Glomerular visceral epithelial cell (primary cell): ENCODE data around the gene NMT1.
"Not testable (repeated sequence)": the region's sequence is repeated elsewhere in the genome, so short reads cannot be mapped to it uniquely, and the experiment has no call there.

ENCODE experiments used
- DNase-seq: peaks from one replicate; pipeline ENCODE4 v3.0.0-alpha.2; 2016; ENCODE audit errors: extremely low spot score

NMT1 gene

GRCh38 chr17:45119964-45120363, 58.8 kb downstream of the NMT1 start:
- no peak for DNase-seq

DNA sequence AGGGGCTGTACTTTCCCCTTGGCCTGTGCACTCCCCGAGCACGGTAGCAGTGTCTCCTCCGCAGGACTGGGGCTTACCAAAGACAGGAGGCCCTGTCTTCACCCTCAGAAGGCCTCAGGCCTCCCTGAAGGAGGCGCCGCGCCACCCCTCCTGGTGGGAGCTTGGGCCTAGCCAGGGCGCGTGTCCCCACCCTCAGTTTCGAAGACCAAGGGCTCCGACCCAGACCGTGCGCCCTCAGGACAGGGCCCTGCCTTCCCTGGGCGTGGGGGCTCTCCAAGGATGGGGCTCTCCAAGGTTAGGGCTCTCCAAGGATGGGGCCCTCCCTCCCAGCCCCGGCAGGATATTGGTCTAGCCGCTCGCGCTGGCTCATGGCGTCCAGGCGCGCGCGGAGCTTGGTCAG, 59.4 kb downstream of the NMT1 start:
- DNase-seq, result no peak

DNA sequence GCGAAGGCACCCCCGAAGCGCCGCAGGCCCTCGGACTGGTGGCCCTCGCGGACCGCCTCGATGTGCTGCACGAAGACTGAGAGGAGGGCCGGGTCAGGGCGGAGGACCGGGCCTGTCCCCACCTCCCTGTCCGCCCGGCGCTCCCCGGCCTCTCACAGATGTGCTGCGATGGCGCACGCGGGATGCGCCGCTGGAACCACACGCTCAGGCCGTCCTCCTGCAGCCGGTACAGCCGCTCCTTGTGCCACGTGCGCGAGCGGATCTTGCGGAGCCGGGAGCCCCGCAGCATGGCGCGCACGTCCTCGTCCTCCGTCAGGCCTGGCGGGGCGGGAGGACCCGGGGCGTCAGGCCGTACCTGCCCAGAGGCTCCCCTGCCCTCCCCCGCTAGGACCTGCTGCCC, 59.9 kb downstream of the NMT1 start:
- DNase-seq, result no peak

DNA sequence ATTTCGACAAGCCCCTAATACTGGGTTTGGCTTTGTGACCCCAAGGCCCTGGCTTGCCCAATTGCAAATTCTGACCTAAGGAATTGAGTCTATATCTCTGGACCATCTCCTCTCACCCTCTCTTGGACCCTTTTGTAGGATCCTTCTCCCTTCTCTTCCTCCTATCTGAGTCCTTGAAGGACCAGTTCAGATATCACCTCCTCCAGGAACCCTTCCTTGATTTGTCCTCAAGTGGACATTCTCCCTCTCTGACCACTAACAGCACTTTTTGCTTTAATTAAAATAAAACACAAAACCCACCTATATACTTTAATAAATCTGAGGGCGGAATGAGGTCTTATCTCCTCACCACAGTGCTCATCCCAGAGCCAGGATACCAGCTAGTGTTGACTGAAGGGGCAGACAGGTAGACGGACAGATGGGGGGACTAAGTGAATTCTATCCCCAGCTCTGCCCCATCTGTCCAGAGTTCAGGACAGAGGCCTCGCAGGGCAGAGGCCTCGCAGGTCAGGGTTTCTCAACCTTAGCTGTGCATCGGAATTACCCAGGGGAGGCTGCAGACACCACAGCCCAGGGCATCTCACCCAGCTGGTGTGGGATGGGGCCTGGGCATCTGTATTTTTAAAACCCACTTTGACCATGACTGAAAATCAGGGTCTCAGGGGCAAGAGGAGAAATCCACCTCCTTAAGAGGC, 62.1 kb downstream of the NMT1 start:
- DNase-seq, result no peak

GRCh38 chr17:45123930-45124796, 63.0 kb downstream of the NMT1 start:
- DNase-seq, result peak; percentile 94

- DNase-seq, result not testable (repeated sequence)
Observed at GRCh38 chr17:45124797-45125122, 63.6 kb downstream of the NMT1 start.

- DNase-seq, result no peak
Observed at GRCh38 chr17:45125509-45125908, 64.4 kb downstream of the NMT1 start.

- DNase-seq, result no peak
Observed at GRCh38 chr17:45127207-45127547, 66.1 kb downstream of the NMT1 start.

- DNase-seq, result peak; percentile 72
Observed at GRCh38 chr17:45127548-45128300, 66.6 kb downstream of the NMT1 start.

GRCh38 chr17:45128331-45128730, 67.2 kb downstream of the NMT1 start:
- no peak for DNase-seq

- no peak for DNase-seq
Observed at GRCh38 chr17:45128989-45129388, 67.9 kb downstream of the NMT1 start.

DNA sequence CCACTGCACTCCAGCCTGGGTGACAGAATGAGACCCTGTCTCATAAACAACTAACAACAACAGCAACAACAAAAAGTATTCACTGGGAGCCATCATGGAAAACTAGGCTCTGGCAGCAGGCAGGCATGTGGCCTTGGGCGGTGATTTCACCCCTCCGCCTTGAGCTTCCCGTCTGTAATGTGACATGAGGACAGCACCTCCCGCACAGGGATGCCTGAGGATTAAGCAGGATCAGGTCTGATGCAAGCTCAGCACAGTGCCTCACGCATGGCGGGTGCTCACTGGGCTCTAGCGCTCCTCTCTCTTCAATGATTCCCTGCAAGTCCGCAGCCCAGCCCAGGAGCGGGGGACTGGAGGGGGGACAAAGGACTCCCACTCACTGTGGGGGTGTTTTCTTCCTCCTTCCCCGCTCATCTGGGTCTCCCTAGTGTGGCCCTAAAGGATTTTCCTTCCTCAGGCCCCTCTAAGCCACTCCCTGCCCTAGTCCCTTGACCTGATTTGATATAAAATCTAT, 68.4 kb downstream of the NMT1 start:
- DNase-seq, result no peak

- no peak for DNase-seq
Observed at GRCh38 chr17:45129940-45130680, 69.0 kb downstream of the NMT1 start.

DNA sequence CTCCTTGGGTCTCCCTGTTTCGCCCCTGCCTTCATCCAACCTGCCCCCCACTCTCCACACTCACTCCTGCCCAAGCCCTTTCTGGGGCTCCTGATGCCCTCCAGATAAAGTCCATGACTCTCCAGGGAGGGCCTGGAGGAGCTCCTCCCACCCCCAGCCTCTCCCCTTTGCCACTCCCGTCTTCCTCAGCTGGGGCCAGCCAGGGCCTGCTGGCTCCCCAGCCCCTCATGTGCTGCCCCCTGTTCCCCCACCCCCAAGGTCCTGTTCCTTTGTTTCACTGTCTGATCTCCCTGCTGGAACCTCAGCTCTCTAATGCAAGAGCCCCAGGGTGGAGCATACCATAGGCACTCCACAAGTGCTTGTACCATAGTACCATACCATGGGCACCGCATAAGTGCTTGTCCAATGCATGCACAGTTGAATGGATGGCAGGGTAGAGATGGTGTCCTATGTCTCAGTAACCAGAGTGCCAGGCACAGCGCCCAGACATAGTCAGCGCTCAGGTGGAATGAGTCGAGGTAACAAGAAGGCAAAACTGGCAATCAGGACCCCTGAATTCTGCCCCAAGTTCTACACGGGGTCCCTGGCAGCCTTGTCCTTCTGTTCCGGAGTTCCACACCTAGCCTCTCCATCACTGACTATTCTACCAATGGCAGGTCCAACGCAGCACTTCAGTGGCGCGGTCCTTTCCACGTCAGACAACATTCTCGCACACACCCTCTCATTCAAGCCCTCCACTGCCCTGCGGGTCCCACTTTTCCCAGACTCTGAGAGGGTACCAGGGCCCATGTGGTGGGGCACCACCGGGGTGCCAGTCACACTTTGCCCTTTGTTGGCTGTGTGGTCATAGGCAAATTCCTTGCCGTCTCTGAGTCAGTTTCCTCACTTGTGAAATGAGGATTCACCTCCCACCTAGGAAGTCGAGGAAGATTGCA, 69.8 kb downstream of the NMT1 start:
- no peak for DNase-seq

DNA sequence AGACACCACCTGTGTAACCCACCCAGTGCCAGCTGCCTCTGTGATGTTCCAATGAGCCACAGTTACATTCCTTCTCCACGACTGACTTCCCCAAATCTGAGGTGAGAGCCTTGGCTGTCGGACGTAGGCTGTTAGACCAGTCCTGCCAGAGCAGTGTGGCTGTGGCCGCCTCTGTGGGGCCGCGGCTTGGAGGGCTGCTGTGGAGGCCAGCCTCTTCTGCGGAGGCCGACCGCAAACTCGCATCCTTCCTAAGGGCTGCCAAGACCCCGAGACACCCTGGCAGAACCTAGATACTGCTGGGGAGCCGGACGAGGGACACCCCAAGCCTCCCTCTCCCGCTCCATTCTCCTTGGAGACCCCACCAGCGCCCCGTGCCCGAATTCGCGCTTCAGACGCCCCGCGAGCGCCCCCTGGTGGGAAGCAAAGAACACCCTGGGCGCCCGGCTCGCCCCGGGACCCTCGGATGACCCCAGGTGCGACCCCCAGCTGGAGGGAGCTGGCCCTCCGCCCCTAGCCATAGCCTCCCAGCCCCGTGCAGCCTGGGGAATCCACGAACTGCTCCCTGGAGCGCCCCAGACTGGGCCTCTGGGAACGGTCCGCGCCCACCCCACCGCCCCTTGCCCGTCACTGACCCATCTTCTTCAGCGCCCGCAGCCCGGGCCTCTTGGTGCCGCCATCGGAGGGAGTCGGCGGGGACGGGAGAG, 70.7 kb downstream of the NMT1 start:
- DNase-seq, result peak; percentile 15

- no peak for DNase-seq
Observed at GRCh38 chr17:45132320-45132571, 71.1 kb downstream of the NMT1 start, which contains the start of gene PLCD3. Gene PLCD3 (minus strand): TSS chr17:45132515. CDS start chr17:45132410, 105 bp downstream.

GRCh38 chr17:45132572-45133463, 71.7 kb downstream of the NMT1 start:
- DNase-seq, result peak; percentile 91

GRCh38 chr17:45135192-45135977, 74.3 kb downstream of the NMT1 start, which contains the start of gene ACBD4:
Gene ACBD4 (plus strand): TSS chr17:45135687. CDS start chr17:45136145, 458 bp downstream.
- DNase-seq, result peak; percentile 98
